WTC11 (cell line): ENCODE results near the gene ZNF813. TPM values are rescaled to one million over a fixed set of nuclear protein-coding genes. Genes with fewer than 3 reads are reported as not detected.

Experiments used
- ATAC-seq: fragments of 200-7000 bp; cut with Tn5 transposase; 2 replicates; pipeline ENCODE4 v1.10.0; 2021; ENCODE audit warnings: mild to moderate bottlenecking, moderate library complexity
- CTCF ChIA-PET: fragments of 300-600 bp; sonication (Branson Sonifier 250); formaldehyde crosslinking; loops from one replicate; lab custom pipeline; 2021; ENCODE audit warnings: antibody characterized with exemption; lab: Charles Lee
- POLR2A ChIA-PET: fragments of 350-600 bp; sonication (Branson Sonifier 250); formaldehyde crosslinking; loops from one replicate; lab custom pipeline; 2021; ENCODE audit warnings: antibody characterized with exemption; lab: Charles Lee
- DNase-seq: peaks from one replicate; pipeline ENCODE4 v3.0.0; 2021; ENCODE audit warnings: low spot score
- H3K27ac Mint-ChIP-seq: 2 replicates; pipeline ENCODE4 v1.8.0; 2021; ENCODE audit warnings: mixed read lengths
- H3K27me3 Mint-ChIP-seq: 2 replicates; pipeline ENCODE4 v1.8.0; 2021; ENCODE audit warnings: low read depth, mild to moderate bottlenecking, moderate library complexity, mixed read lengths
- H3K36me3 Mint-ChIP-seq: 2 replicates; pipeline ENCODE4 v1.8.0; 2021; ENCODE audit warnings: mixed read lengths
- H3K4me1 Mint-ChIP-seq: 2 replicates; pipeline ENCODE4 v1.8.0; 2022; ENCODE audit warnings: mixed read lengths
- H3K4me3 Mint-ChIP-seq: 2 replicates; pipeline ENCODE4 v1.8.0; 2021; ENCODE audit warnings: mild to moderate bottlenecking, moderate library complexity, mixed read lengths
- H3K9me3 Mint-ChIP-seq: 2 replicates; pipeline ENCODE4 v1.8.0; 2021; ENCODE audit warnings: mixed read lengths
- ATF1 ChIP-seq: sonication (generic); formaldehyde crosslinking; IDR thresholded peaks from 2 replicates; pipeline ENCODE4 v1.8.1; 2023; ENCODE audit warnings: mild to moderate bottlenecking, moderate library complexity, missing genetic modification reagents
- CREM ChIP-seq: sonication (generic); formaldehyde crosslinking; IDR thresholded peaks from 2 replicates; pipeline ENCODE4 v1.8.1; 2022; ENCODE audit warnings: mild to moderate bottlenecking, missing genetic modification reagents, moderate library complexity
- EMX1 ChIP-seq: fragments of 250-450 bp; sonication (Bioruptor Pico); IDR thresholded peaks from 2 replicates; pipeline ENCODE4 v1.8.0; 2021; ENCODE audit warnings: mild to moderate bottlenecking
- ETV6 ChIP-seq: sonication (generic); formaldehyde crosslinking; IDR thresholded peaks from 2 replicates; pipeline ENCODE4 v1.8.1; 2022; ENCODE audit warnings: mild to moderate bottlenecking, missing genetic modification reagents
- GABPB1 ChIP-seq: sonication (generic); formaldehyde crosslinking; IDR thresholded peaks from 2 replicates; pipeline ENCODE4 v1.8.1; 2023; ENCODE audit warnings: mild to moderate bottlenecking, missing genetic modification reagents
- JUN ChIP-seq: sonication (generic); formaldehyde crosslinking; IDR thresholded peaks from 2 replicates; pipeline ENCODE4 v1.8.0; 2023; ENCODE audit warnings: mild to moderate bottlenecking, missing genetic modification reagents
- NR2C2 ChIP-seq: sonication (generic); formaldehyde crosslinking; IDR thresholded peaks from 2 replicates; pipeline ENCODE4 v1.8.0; 2022; ENCODE audit warnings: mild to moderate bottlenecking, missing genetic modification reagents
- NR3C1 ChIP-seq: sonication (generic); formaldehyde crosslinking; conservative IDR thresholded peaks from 2 replicates; pipeline ENCODE4 v1.8.1; 2023; ENCODE audit warnings: low read depth, mild to moderate bottlenecking, missing genetic modification reagents
- RORB ChIP-seq: fragments of 250-450 bp; sonication (Bioruptor Pico); IDR thresholded peaks from 2 replicates; pipeline ENCODE4 v1.9.0; 2021; ENCODE audit warnings: mild to moderate bottlenecking
- TCF7 ChIP-seq: sonication (generic); formaldehyde crosslinking; IDR thresholded peaks from 2 replicates; pipeline ENCODE4 v1.8.0; 2022; ENCODE audit warnings: mild to moderate bottlenecking, low read depth, missing genetic modification reagents, moderate library complexity
- TEAD1 ChIP-seq: sonication (generic); formaldehyde crosslinking; IDR thresholded peaks from 2 replicates; pipeline ENCODE4 v1.8.0; 2022; ENCODE audit warnings: mild to moderate bottlenecking, missing genetic modification reagents
- ZNF219 ChIP-seq: sonication (generic); formaldehyde crosslinking; IDR thresholded peaks from 2 replicates; pipeline ENCODE4 v1.8.0; 2023; ENCODE audit warnings: missing genetic modification reagents, mild to moderate bottlenecking, borderline replicate concordance
- ZNF416 ChIP-seq: fragments of 250-450 bp; sonication (Bioruptor Pico); IDR thresholded peaks from 2 replicates; pipeline ENCODE4 v1.9.0; 2021; ENCODE audit warnings: mild to moderate bottlenecking, inconsistent platforms
- total RNA-seq: library from RNA; stranded (reverse); gene quantifications from 3 replicates; pipeline ENCODE4 v1.2.3, GENCODE V29; 2021
- TF ChIP-seq, protein P1 (sequence below): sonication (generic); formaldehyde crosslinking; IDR thresholded peaks from 2 replicates; pipeline ENCODE4 v1.8.1; 2022; ENCODE audit warnings: missing genetic modification reagents, borderline replicate concordance
- TF ChIP-seq, protein P2 (sequence below): sonication (generic); formaldehyde crosslinking; IDR thresholded peaks from 2 replicates; pipeline ENCODE4 v1.8.0; 2023; ENCODE audit warnings: mild to moderate bottlenecking, missing genetic modification reagents
- TF ChIP-seq, protein P3 (sequence below): fragments of 250-450 bp; sonication (Bioruptor Pico); IDR thresholded peaks from 2 replicates; pipeline ENCODE4 v1.8.0; 2021; ENCODE audit warnings: mild to moderate bottlenecking
- TF ChIP-seq, protein P4 (sequence below): sonication (generic); formaldehyde crosslinking; IDR thresholded peaks from 2 replicates; pipeline ENCODE4 v1.8.1; 2023; ENCODE audit warnings: mild to moderate bottlenecking, missing genetic modification reagents, borderline replicate concordance
- TF ChIP-seq, protein P5 (sequence below): sonication (generic); formaldehyde crosslinking; conservative IDR thresholded peaks from 2 replicates; pipeline ENCODE4 v1.8.1; 2023; ENCODE audit warnings: mild to moderate bottlenecking, low read depth, missing genetic modification reagents, moderate library complexity
- TF ChIP-seq, protein P6 (sequence below): sonication (generic); formaldehyde crosslinking; IDR thresholded peaks from 2 replicates; pipeline ENCODE4 v1.8.1; 2023; ENCODE audit warnings: mild to moderate bottlenecking, missing genetic modification reagents, moderate library complexity

The ZNF813 gene
- total RNA-seq, 1 experiment from 2014 or later = 17.5 TPM

DNA sequence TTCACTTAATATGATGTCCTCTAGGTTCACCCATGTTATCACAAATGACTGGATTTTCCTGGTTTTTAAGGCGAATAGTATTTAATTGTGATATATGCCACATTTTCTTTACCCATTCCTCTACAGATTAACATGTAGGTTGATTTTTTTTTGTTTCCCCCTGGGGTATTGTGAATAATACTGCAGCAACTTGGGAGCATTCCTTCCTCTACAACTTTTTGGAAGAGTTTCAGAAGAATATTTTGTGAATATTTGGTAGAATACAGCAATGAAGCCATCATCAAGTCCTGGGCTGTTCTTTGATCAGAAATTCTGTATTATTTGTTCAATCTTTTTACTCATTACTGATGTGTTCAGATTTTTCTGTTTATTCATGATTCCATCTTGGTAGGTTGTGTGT is 64.8 kb downstream of the ZNF813 start:
- no peak for ATAC-seq
- Mint-ChIP-seq H3K4me1 (no peaks in the 10 kb centered on the region), H3K27ac (no peak overlapping the region), H3K9me3 (no peaks in the 10 kb centered on the region), H3K36me3 (peaks cover 34% of the 10 kb centered on the region), H3K27me3 (no peaks in the 10 kb centered on the region), H3K4me3 (no peak overlapping the region)
- no peak for DNase-seq
- POLR2A ChIA-PET = no interaction called here
- CTCF ChIA-PET = no interaction called here
- no peak for TF ChIP-seq ZNF219 (CRISPR knock-in tag)
- TF ChIP-seq TEAD1 (CRISPR knock-in tag) = no peak
- no peak for TF ChIP-seq JUN (CRISPR knock-in tag)
- TF ChIP-seq GABPB1 (CRISPR knock-in tag) = no peak
- no peak for TF ChIP-seq TCF7 (CRISPR knock-in tag)
- no peak for TF ChIP-seq RORB
- TF ChIP-seq, protein P1, sequence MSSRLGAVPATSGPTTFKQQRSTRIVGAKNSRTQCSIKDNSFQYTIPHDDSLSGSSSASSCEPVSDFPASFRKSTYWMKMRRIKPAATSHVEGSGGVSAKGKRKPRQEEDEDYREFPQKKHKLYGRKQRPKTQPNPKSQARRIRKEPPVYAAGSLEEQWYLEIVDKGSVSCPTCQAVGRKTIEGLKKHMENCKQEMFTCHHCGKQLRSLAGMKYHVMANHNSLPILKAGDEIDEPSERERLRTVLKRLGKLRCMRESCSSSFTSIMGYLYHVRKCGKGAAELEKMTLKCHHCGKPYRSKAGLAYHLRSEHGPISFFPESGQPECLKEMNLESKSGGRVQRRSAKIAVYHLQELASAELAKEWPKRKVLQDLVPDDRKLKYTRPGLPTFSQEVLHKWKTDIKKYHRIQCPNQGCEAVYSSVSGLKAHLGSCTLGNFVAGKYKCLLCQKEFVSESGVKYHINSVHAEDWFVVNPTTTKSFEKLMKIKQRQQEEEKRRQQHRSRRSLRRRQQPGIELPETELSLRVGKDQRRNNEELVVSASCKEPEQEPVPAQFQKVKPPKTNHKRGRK (CRISPR knock-in tag) = no peak

DNA sequence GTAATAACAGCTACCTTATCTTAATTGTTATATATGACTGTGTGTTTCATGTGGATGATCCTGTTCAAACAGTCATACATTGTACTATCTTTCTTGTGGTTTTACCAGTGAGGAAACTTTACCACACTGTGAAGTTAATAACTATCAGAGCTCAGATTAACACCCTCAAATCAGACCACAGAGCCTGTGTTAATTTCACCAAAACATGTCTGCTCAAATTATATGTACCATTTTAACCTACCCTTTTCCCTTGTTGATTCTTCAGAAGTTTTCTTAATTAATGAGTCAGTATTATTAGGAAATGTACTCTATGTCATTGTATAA is 68.7 kb downstream of the ZNF813 start:
- no peak for DNase-seq
- ChIA-PET POLR2A (no interaction called here), CTCF (interaction anchor here (1.1 to 1.9 kb wide), 3 partner anchors 24 to 494 kb away, joined by 4 to 6 read pairs (median 4); no protein-coding TSS in a partner anchor)
- Mint-ChIP-seq H3K36me3 (peaks cover 33% of the 10 kb centered on the region), H3K4me1 (peaks cover 5% of the 10 kb centered on the region; the same call in 1 of the 2 replicates), H3K27me3 (no peaks in the 10 kb centered on the region), H3K9me3 (no peaks in the 10 kb centered on the region), H3K4me3 (no peak overlapping the region), H3K27ac (peak overlapping the region; percentile 63; the same call in 1 of the 2 replicates)
- TF ChIP-seq, protein P2, sequence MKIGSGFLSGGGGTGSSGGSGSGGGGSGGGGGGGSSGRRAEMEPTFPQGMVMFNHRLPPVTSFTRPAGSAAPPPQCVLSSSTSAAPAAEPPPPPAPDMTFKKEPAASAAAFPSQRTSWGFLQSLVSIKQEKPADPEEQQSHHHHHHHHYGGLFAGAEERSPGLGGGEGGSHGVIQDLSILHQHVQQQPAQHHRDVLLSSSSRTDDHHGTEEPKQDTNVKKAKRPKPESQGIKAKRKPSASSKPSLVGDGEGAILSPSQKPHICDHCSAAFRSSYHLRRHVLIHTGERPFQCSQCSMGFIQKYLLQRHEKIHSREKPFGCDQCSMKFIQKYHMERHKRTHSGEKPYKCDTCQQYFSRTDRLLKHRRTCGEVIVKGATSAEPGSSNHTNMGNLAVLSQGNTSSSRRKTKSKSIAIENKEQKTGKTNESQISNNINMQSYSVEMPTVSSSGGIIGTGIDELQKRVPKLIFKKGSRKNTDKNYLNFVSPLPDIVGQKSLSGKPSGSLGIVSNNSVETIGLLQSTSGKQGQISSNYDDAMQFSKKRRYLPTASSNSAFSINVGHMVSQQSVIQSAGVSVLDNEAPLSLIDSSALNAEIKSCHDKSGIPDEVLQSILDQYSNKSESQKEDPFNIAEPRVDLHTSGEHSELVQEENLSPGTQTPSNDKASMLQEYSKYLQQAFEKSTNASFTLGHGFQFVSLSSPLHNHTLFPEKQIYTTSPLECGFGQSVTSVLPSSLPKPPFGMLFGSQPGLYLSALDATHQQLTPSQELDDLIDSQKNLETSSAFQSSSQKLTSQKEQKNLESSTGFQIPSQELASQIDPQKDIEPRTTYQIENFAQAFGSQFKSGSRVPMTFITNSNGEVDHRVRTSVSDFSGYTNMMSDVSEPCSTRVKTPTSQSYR = no peak
- TF ChIP-seq CREM (CRISPR knock-in tag) (no peak), NR3C1 (CRISPR knock-in tag) (no peak), ZNF416 (no peak), ETV6 (no peak), NR2C2 (CRISPR knock-in tag) (no peak), EMX1 (no peak), ATF1 (CRISPR knock-in tag) (no peak)
- TF ChIP-seq, protein P3, sequence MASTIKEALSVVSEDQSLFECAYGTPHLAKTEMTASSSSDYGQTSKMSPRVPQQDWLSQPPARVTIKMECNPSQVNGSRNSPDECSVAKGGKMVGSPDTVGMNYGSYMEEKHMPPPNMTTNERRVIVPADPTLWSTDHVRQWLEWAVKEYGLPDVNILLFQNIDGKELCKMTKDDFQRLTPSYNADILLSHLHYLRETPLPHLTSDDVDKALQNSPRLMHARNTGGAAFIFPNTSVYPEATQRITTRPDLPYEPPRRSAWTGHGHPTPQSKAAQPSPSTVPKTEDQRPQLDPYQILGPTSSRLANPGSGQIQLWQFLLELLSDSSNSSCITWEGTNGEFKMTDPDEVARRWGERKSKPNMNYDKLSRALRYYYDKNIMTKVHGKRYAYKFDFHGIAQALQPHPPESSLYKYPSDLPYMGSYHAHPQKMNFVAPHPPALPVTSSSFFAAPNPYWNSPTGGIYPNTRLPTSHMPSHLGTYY (CRISPR knock-in tag) = no peak
- TF ChIP-seq, protein P1 (CRISPR knock-in tag) = no peak
- TF ChIP-seq, protein P4, sequence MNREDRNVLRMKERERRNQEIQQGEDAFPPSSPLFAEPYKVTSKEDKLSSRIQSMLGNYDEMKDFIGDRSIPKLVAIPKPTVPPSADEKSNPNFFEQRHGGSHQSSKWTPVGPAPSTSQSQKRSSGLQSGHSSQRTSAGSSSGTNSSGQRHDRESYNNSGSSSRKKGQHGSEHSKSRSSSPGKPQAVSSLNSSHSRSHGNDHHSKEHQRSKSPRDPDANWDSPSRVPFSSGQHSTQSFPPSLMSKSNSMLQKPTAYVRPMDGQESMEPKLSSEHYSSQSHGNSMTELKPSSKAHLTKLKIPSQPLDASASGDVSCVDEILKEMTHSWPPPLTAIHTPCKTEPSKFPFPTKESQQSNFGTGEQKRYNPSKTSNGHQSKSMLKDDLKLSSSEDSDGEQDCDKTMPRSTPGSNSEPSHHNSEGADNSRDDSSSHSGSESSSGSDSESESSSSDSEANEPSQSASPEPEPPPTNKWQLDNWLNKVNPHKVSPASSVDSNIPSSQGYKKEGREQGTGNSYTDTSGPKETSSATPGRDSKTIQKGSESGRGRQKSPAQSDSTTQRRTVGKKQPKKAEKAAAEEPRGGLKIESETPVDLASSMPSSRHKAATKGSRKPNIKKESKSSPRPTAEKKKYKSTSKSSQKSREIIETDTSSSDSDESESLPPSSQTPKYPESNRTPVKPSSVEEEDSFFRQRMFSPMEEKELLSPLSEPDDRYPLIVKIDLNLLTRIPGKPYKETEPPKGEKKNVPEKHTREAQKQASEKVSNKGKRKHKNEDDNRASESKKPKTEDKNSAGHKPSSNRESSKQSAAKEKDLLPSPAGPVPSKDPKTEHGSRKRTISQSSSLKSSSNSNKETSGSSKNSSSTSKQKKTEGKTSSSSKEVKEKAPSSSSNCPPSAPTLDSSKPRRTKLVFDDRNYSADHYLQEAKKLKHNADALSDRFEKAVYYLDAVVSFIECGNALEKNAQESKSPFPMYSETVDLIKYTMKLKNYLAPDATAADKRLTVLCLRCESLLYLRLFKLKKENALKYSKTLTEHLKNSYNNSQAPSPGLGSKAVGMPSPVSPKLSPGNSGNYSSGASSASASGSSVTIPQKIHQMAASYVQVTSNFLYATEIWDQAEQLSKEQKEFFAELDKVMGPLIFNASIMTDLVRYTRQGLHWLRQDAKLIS (CRISPR knock-in tag) = no peak
- TF ChIP-seq, protein P5, sequence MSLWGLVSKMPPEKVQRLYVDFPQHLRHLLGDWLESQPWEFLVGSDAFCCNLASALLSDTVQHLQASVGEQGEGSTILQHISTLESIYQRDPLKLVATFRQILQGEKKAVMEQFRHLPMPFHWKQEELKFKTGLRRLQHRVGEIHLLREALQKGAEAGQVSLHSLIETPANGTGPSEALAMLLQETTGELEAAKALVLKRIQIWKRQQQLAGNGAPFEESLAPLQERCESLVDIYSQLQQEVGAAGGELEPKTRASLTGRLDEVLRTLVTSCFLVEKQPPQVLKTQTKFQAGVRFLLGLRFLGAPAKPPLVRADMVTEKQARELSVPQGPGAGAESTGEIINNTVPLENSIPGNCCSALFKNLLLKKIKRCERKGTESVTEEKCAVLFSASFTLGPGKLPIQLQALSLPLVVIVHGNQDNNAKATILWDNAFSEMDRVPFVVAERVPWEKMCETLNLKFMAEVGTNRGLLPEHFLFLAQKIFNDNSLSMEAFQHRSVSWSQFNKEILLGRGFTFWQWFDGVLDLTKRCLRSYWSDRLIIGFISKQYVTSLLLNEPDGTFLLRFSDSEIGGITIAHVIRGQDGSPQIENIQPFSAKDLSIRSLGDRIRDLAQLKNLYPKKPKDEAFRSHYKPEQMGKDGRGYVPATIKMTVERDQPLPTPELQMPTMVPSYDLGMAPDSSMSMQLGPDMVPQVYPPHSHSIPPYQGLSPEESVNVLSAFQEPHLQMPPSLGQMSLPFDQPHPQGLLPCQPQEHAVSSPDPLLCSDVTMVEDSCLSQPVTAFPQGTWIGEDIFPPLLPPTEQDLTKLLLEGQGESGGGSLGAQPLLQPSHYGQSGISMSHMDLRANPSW = no peak
- TF ChIP-seq, protein P6, sequence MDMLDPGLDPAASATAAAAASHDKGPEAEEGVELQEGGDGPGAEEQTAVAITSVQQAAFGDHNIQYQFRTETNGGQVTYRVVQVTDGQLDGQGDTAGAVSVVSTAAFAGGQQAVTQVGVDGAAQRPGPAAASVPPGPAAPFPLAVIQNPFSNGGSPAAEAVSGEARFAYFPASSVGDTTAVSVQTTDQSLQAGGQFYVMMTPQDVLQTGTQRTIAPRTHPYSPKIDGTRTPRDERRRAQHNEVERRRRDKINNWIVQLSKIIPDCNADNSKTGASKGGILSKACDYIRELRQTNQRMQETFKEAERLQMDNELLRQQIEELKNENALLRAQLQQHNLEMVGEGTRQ (CRISPR knock-in tag) = no peak
- ATAC-seq = no peak
